ENCODE results near the gene UBR7. TPM values are rescaled to one million over a fixed set of nuclear protein-coding genes. Genes with fewer than 3 reads are reported as not detected.

The UBR7 gene
- total RNA-seq, 4 donors from 2014 or later: 26.2 to 33.6 (median 29.9) TPM

DNA sequence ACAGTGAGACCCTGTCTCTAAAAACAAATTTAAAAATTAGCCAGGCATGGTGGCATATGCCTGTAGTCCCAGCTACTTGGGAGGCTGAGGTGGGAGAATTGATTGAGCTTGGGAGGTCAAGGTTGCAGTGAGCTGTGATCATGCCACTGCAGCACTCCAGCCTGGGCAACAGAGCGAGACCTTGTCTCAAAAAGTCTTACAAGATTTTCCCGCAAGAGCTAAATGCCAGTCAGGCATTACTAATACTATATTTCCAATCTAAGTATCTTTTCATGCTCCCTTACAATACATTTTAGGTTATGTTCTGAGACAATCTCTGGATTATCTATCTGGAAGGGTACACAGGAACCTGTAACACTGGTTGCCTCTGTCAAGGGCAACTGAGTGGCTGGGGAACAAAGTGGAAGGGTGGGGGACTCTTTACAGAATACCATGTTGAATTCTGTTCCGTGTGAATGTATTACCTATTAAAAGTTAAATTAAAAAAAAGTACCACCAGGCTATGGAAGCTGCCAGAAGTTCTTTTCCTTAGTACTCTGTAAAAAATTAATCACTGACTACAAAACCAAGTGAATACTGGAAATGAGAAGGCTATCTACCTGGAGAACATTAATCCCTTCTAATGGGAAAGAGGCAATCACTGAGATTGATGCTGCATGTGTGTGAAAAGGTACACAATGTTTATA lies 69.1 kb downstream of the UBR7 start:
- no peaks in the 10 kb centered on the region for H3K9me3 ChIP-seq
- H3K27ac ChIP-seq (replicated peaks in 1 of 4): no peak overlapping the region
- peaks cover 0 to 2% (median 0%) of the 10 kb centered on the region in 4 donors for H3K4me1 ChIP-seq
- TF ChIP-seq POLR2A (IDR thresholded peaks at IDR 0.05; ENCODE audit: low read depth) (no peak), POLR2AphosphoS5 (IDR thresholded peaks at IDR 0.05) (no peak), EP300 (IDR thresholded peaks at IDR 0.05) (no peak), CTCF (IDR thresholded peaks at IDR 0.05) (no peak)
- H3K27me3 ChIP-seq: no peaks in the 10 kb centered on the region
- H3K4me3 ChIP-seq: no peak overlapping the region
- peaks cover 0 to 26% (median 8%) of the 10 kb centered on the region in 4 donors for H3K36me3 ChIP-seq
- WGBS: 100% methylated on average over 3 of the region's 3 CpGs
- DNase-seq (ENCODE audit: extremely low spot score): no peak
- intact Hi-C loops (cut with DNase I): no loop called here

Other genes with a start within 250 kb of the UBR7 start
- gene ITPK1, start 91.3 kb upstream of the UBR7 start, total RNA-seq: 100 to 1,000 TPM; 108 to 221 (median 138) TPM
- gene MOAP1, start 22.4 kb upstream of the UBR7 start, total RNA-seq: 10 to 100 TPM; 54.3 to 90.9 (median 61.7) TPM
- gene LYSET, start 21.9 kb upstream of the UBR7 start, total RNA-seq: 10 to 100 TPM in 3 of 4 donors, 1 to 10 TPM in 1; 6.8 to 15.6 (median 11.6) TPM
- gene GON7, start 191 bp upstream of the UBR7 start, total RNA-seq: 10 to 100 TPM in 3 of 4 donors, 1 to 10 TPM in 1; 6.1 to 14.5 (median 11.6) TPM
- gene BTBD7, start 125.8 kb downstream of the UBR7 start, total RNA-seq: 10 to 100 TPM; 28.8 to 35.7 (median 30.1) TPM
- gene COX8C, start 139.9 kb downstream of the UBR7 start, total RNA-seq: not detected
- under 1 TPM; under 0.01 to 0.23 (median 0.18) TPM for gene UNC79, start 223.7 kb downstream of the UBR7 start, total RNA-seq

All from esophagus muscularis mucosa (tissue), 4 donors.